ENCODE data around the gene USP53. TPM values are rescaled to one million over a fixed set of nuclear protein-coding genes. Genes with fewer than 3 reads are reported as not detected.
A peak's percentile ranks its signal among the peaks of the same experiment; 100 is the strongest.

USP53 gene
- polyA plus RNA-seq, 2 of the 4 experiments (the other 2 are of a cell fraction), result 10.2 to 50.7 TPM

- Histone ChIP-seq H3K27ac (peak overlapping the region; percentile 86 to 97; a peak in 5 of 6 replicates), H3K9me3 (no peaks in the 10 kb centered on the region), H3K4me1 (peaks cover 46% of the 10 kb centered on the region), H3K4me2 (peak overlapping the region; percentile 57), H3K4me3 (peak overlapping the region; percentile 82; the same call in 2 of the 3 replicates)
- TF ChIP-seq FOSL2 (IDR thresholded peaks at IDR 0.05) (no peak), FOSL2 (CRISPR knock-in tag; IDR thresholded peaks at IDR 0.05) (peak; percentile 74), NPAS2 (CRISPR knock-in tag; IDR thresholded peaks at IDR 0.05; ENCODE audit: borderline replicate concordance) (no peak), USF2 (IDR thresholded peaks at IDR 0.05) (no peak), BCL3 (IDR thresholded peaks at IDR 0.05) (no peak), ELK1 (IDR thresholded peaks at IDR 0.05; ENCODE audit: low read depth, low read length) (no peak), EP300 (IDR thresholded peaks at IDR 0.05) (no peak)
- POLR2A ChIA-PET, result no interaction called here
- DNase-seq (ENCODE audit: low read depth in 1 of 2, low spot score in 1 of 2), result peak in 1 of 2 experiments; percentile 17
- no peak for FAIRE-seq
- WGBS (ENCODE audit: missing lambda C conversion rate), result 78% methylated on average over 4 of the region's 4 CpGs
- no peak for ATAC-seq
- CTCF ChIA-PET, result no interaction called here
Measured at GRCh38 chr4:119210775-119211174, 1.7 kb upstream of the USP53 start.

GRCh38 chr4:119211867-119212233 lies 663 bp upstream of the USP53 start:
- H3K27ac ChIP-seq, result peak overlapping the region; percentile 86 to 97
- peaks cover 46% of the 10 kb centered on the region for H3K4me1 ChIP-seq
- H3K4me3 ChIP-seq, result peak overlapping the region; percentile 82
- H3K4me2 ChIP-seq, result peak overlapping the region; percentile 57
- CTCF ChIA-PET, result interaction anchor here (0.9 to 2.2 kb wide), 5 partner anchors 123 to 230 kb away, joined by 3 to 12 read pairs (median 4); no protein-coding TSS in a partner anchor
- FAIRE-seq, result no peak
- TF ChIP-seq HOXB13 (CRISPR knock-in tag; IDR thresholded peaks at IDR 0.05; ENCODE audit: low read depth), result no peak
- TF ChIP-seq FOSB (CRISPR knock-in tag; IDR thresholded peaks at IDR 0.05), result no peak
- TF ChIP-seq RNF2 (IDR thresholded peaks at IDR 0.05; ENCODE audit: borderline replicate concordance, low read depth), result no peak
- no peak for TF ChIP-seq CEBPB (IDR thresholded peaks at IDR 0.05)
- no peak for TF ChIP-seq RFX5 (IDR thresholded peaks at IDR 0.05)
- no peak for TF ChIP-seq BCL3 (IDR thresholded peaks at IDR 0.05)
- TF ChIP-seq FOSL2 (IDR thresholded peaks at IDR 0.05), result no peak
- TF ChIP-seq FOSL2 (CRISPR knock-in tag; IDR thresholded peaks at IDR 0.05), result no peak
- TF ChIP-seq FOXS1 (CRISPR knock-in tag; IDR thresholded peaks at IDR 0.05), result no peak
- TF ChIP-seq PHF8 (IDR thresholded peaks at IDR 0.05; ENCODE audit: borderline replicate concordance, low read depth), result peak; percentile 61; the same call in 1 of the 2 replicates
- TF ChIP-seq HDAC2 (IDR thresholded peaks at IDR 0.05), result no peak
- 0 out of 2 replicates have a peak, but pooled peaks have one; percentile 17 for TF ChIP-seq HOXA7 (CRISPR knock-in tag; IDR thresholded peaks at IDR 0.05)
- no peak for TF ChIP-seq HEYL (CRISPR knock-in tag; IDR thresholded peaks at IDR 0.05)
- no peak for DNase-seq (ENCODE audit: low read depth in 1 of 2, low spot score in 1 of 2)
- no peak; a peak in 2 of 6 replicates for ATAC-seq
- 1% methylated on average over 12 of the region's 12 CpGs for WGBS (ENCODE audit: missing lambda C conversion rate)
- POLR2A ChIA-PET, result interaction anchor here (1.1 to 2.6 kb wide), 10 partner anchors 75 to 171 kb away, joined by 3 to 56 read pairs (median 12); partner anchors contain the start of gene MYOZ2
- H3K9me3 ChIP-seq, result no peaks in the 10 kb centered on the region

- no peak for FAIRE-seq
- TF ChIP-seq NR3C1 (IDR thresholded peaks at IDR 0.05) (no peak), RAD21 (conservative IDR thresholded peaks at IDR 0.05 in 1 of 2, IDR thresholded peaks at IDR 0.05 in 1 of 2) (peak; percentile 27 to 34; a peak in 2 of 5 replicates), MAFK (IDR thresholded peaks at IDR 0.05; ENCODE audit: partially characterized antibody) (no peak), TP53 (CRISPR knock-in tag; IDR thresholded peaks at IDR 0.05) (no peak), KDM5A (IDR thresholded peaks at IDR 0.05) (no peak), SMC3 (IDR thresholded peaks at IDR 0.05) (peak; percentile 30; the same call in 2 of the 3 replicates), EHF (CRISPR knock-in tag; IDR thresholded peaks at IDR 0.05) (no peak), POLR2A (IDR thresholded peaks at IDR 0.05; ENCODE audit: low read length) (no peak), CHD4 (IDR thresholded peaks at IDR 0.05; ENCODE audit: borderline replicate concordance) (no peak), ATOH8 (CRISPR knock-in tag; IDR thresholded peaks at IDR 0.05; ENCODE audit: low read depth) (no peak), FOSL2 (IDR thresholded peaks at IDR 0.05) (no peak), FOSL2 (CRISPR knock-in tag; IDR thresholded peaks at IDR 0.05) (peak; percentile 42), SREBF2 (IDR thresholded peaks at IDR 0.05) (no peak), EP300 (IDR thresholded peaks at IDR 0.05) (no peak)
Measured at GRCh38 chr4:119212964-119213606, 572 bp downstream of the USP53 start.

More at GRCh38 chr4:119212964-119213606, 572 bp downstream of the USP53 start:
- ChIA-PET POLR2A (interaction anchor here (0.6 to 2.6 kb wide), 21 partner anchors 16 to 230 kb away, joined by 3 to 56 read pairs (median 5); partner anchors contain the start of gene MYOZ2), CTCF (interaction anchor here (0.8 to 2.2 kb wide), 12 partner anchors 8 to 232 kb away, joined by 3 to 12 read pairs (median 4); no protein-coding TSS in a partner anchor)
- 6% methylated on average over 12 of the region's 24 CpGs for WGBS (ENCODE audit: missing lambda C conversion rate)
- H3K27ac ChIP-seq, result peak overlapping the region; percentile 95 to 97
- H3K4me3 ChIP-seq, result peak overlapping the region; percentile 82
- no peaks in the 10 kb centered on the region for H3K9me3 ChIP-seq
- DNase-seq (ENCODE audit: low read depth in 1 of 2, low spot score in 1 of 2) (peak; percentile 68 to 91), ATAC-seq (peak; percentile 84 to 86)
- H3K4me1 ChIP-seq, result peaks cover 58% of the 10 kb centered on the region
- H3K4me2 ChIP-seq, result peak overlapping the region; percentile 82

All from A549 (cell line).